ENCODE results near the gene SULT1C4. TPM values are rescaled to one million over a fixed set of nuclear protein-coding genes. Genes with fewer than 3 reads are reported as not detected.

Gene SULT1C4
- total RNA-seq, 1 experiment from 2014 or later: not detected

- CTCF ChIA-PET: interaction anchor here (0.6 kb wide), 2 partner anchors 294 to 1275 kb away, joined by 3 to 5 read pairs; no protein-coding TSS in a partner anchor
- no peaks in the 10 kb centered on the region for H3K27me3 Mint-ChIP-seq (ENCODE audit: unreplicated experiment)
These were observed 10.3 kb downstream of the SULT1C4 start for GRCh38 chr2:108388045-108388444.

DNA sequence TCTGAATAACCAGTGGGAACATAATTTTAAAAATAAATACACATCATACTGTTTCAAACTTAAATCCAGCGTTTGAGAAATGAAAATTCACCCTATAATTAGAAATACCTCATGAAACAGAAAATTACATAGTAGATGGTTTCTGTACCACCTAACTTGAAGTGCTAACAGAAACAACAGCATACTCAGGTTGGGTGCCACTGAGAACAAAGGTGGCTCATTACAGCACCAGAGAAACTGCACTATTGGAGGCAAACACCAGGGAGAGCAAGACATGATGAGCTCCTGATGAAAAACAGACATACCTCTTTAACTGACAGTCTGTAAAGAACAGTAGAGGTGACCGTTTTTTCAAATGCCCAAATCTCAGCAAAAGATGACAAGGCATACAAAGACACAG is 12.6 kb downstream of the SULT1C4 start:
- no peaks in the 10 kb centered on the region for H3K27me3 Mint-ChIP-seq (ENCODE audit: unreplicated experiment)
- no peak for DNase-seq
- intact Hi-C loops (cut with micrococcal nuclease; ENCODE audit: unreplicated experiment): no loop called here
- CTCF ChIA-PET: no interaction called here
- H3K36me3 Mint-ChIP-seq (ENCODE audit: insufficient read depth, unreplicated experiment): peaks cover 13% of the 10 kb centered on the region
- peaks cover 33% of the 10 kb centered on the region for H3K4me1 Mint-ChIP-seq (ENCODE audit: low read depth, unreplicated experiment)
- TF ChIP-seq, protein P1, sequence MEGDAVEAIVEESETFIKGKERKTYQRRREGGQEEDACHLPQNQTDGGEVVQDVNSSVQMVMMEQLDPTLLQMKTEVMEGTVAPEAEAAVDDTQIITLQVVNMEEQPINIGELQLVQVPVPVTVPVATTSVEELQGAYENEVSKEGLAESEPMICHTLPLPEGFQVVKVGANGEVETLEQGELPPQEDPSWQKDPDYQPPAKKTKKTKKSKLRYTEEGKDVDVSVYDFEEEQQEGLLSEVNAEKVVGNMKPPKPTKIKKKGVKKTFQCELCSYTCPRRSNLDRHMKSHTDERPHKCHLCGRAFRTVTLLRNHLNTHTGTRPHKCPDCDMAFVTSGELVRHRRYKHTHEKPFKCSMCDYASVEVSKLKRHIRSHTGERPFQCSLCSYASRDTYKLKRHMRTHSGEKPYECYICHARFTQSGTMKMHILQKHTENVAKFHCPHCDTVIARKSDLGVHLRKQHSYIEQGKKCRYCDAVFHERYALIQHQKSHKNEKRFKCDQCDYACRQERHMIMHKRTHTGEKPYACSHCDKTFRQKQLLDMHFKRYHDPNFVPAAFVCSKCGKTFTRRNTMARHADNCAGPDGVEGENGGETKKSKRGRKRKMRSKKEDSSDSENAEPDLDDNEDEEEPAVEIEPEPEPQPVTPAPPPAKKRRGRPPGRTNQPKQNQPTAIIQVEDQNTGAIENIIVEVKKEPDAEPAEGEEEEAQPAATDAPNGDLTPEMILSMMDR (IDR thresholded peaks at IDR 0.05; ENCODE audit: unreplicated experiment): no peak
- no TSS peak for BruUV-seq (replicated peaks)
- peaks cover 13% of the 10 kb centered on the region for H3K9me3 Mint-ChIP-seq (ENCODE audit: low read depth, unreplicated experiment)
- no peak overlapping the region for H3K4me3 Mint-ChIP-seq (ENCODE audit: low read depth, unreplicated experiment)
- no peak overlapping the region for H3K27ac Mint-ChIP-seq (ENCODE audit: unreplicated experiment)

More at GRCh38 chr2:108388045-108388444, 10.3 kb downstream of the SULT1C4 start:
- Mint-ChIP-seq H3K9me3 (ENCODE audit: low read depth, unreplicated experiment) (peaks cover 11% of the 10 kb centered on the region), H3K4me3 (ENCODE audit: low read depth, unreplicated experiment) (peak overlapping the region; percentile 3), H3K36me3 (ENCODE audit: insufficient read depth, unreplicated experiment) (peaks cover 24% of the 10 kb centered on the region), H3K27ac (ENCODE audit: unreplicated experiment) (peak overlapping the region; percentile 84), H3K4me1 (ENCODE audit: low read depth, unreplicated experiment) (peaks cover 45% of the 10 kb centered on the region)
- peak; percentile 8 for DNase-seq
- TF ChIP-seq, protein P1 (IDR thresholded peaks at IDR 0.05; ENCODE audit: unreplicated experiment): no peak
- BruUV-seq (replicated peaks): no TSS peak
- intact Hi-C loops (cut with micrococcal nuclease; ENCODE audit: unreplicated experiment): loop anchor here (5.0 kb wide), 1 partner anchor 59 kb away; the partner anchor contains the start of gene GCC2

GRCh38 chr2:108392029-108392428 is 14.3 kb downstream of the SULT1C4 start:
- Mint-ChIP-seq H3K36me3 (ENCODE audit: insufficient read depth, unreplicated experiment) (peaks cover 8% of the 10 kb centered on the region), H3K4me1 (ENCODE audit: low read depth, unreplicated experiment) (peaks cover 21% of the 10 kb centered on the region)
- CTCF ChIA-PET: no interaction called here

GRCh38 chr2:108393197-108393596 is 15.4 kb downstream of the SULT1C4 start:
- no peak overlapping the region for H3K4me3 Mint-ChIP-seq (ENCODE audit: low read depth, unreplicated experiment)
- intact Hi-C loops (cut with micrococcal nuclease; ENCODE audit: unreplicated experiment): no loop called here
- TF ChIP-seq, protein P1 (IDR thresholded peaks at IDR 0.05; ENCODE audit: unreplicated experiment): no peak
- no peak for DNase-seq
- peaks cover 14% of the 10 kb centered on the region for H3K9me3 Mint-ChIP-seq (ENCODE audit: low read depth, unreplicated experiment)
- H3K36me3 Mint-ChIP-seq (ENCODE audit: insufficient read depth, unreplicated experiment): peaks cover 3% of the 10 kb centered on the region
- H3K27me3 Mint-ChIP-seq (ENCODE audit: unreplicated experiment): no peaks in the 10 kb centered on the region
- no peak overlapping the region for H3K27ac Mint-ChIP-seq (ENCODE audit: unreplicated experiment)
- peaks cover 9% of the 10 kb centered on the region for H3K4me1 Mint-ChIP-seq (ENCODE audit: low read depth, unreplicated experiment)
- no TSS peak for BruUV-seq (replicated peaks)
- CTCF ChIA-PET: no interaction called here

More at GRCh38 chr2:108392029-108392428, 14.3 kb downstream of the SULT1C4 start:
- Mint-ChIP-seq H3K27ac (ENCODE audit: unreplicated experiment) (no peak overlapping the region), H3K27me3 (ENCODE audit: unreplicated experiment) (no peaks in the 10 kb centered on the region), H3K9me3 (ENCODE audit: low read depth, unreplicated experiment) (peaks cover 13% of the 10 kb centered on the region), H3K4me3 (ENCODE audit: low read depth, unreplicated experiment) (no peak overlapping the region)
- no peak for DNase-seq
- no TSS peak for BruUV-seq (replicated peaks)
- TF ChIP-seq, protein P1 (IDR thresholded peaks at IDR 0.05; ENCODE audit: unreplicated experiment): no peak
- intact Hi-C loops (cut with micrococcal nuclease; ENCODE audit: unreplicated experiment): no loop called here

All from Calu3 (cell line).